Lung (tissue), 12 donors: ENCODE measurements around the gene SHCBP1L. TPM values are rescaled to one million over a fixed set of nuclear protein-coding genes. Genes with fewer than 3 reads are reported as not detected.

Experiments used
- ATAC-seq: fragments of 200-7000 bp; cut with Tn5 transposase; one replicate; pipeline ENCODE4 v1.9.1; 2020; ENCODE audit warnings: moderate number of reproducible peaks; ENCODE audit not compliant: insufficient read depth, low FRiP score
- DNase-seq, 3 donors: peaks; one replicate each; pipeline ENCODE4 v3.0.0-alpha.2; 2013 to 2017
- H3K27ac ChIP-seq, 2 donors: one replicate each; pipeline ENCODE4 v1.5.1; 2013; ENCODE audit warnings: mild to moderate bottlenecking in 2 of 2, moderate library complexity in 2 of 2, control low read depth in 1 of 2, inconsistent platforms in 1 of 2, low read depth in 1 of 2, low read length in 1 of 2
- H3K27me3 ChIP-seq, 3 donors: one replicate each; pipeline ENCODE4 v1.5.1; 2013; ENCODE audit warnings: low read length in 2 of 3; ENCODE audit not compliant: control insufficient read depth in 3 of 3, insufficient read depth in 3 of 3
- H3K36me3 ChIP-seq, 4 donors: one replicate each; pipeline ENCODE4 v1.5.1; 2013; ENCODE audit warnings: low read length in 4 of 4, mild to moderate bottlenecking in 1 of 4, moderate library complexity in 1 of 4; ENCODE audit not compliant: control insufficient read depth in 4 of 4, insufficient read depth in 4 of 4
- H3K4me1 ChIP-seq, 5 donors: one replicate each; pipeline ENCODE4 v1.5.1; 2013; ENCODE audit warnings: low read length in 5 of 5, mild to moderate bottlenecking in 2 of 5, moderate library complexity in 1 of 5; ENCODE audit not compliant: control insufficient read depth in 5 of 5, insufficient read depth in 5 of 5
- H3K4me3 ChIP-seq: one replicate; pipeline ENCODE4 v1.5.1; 2013; ENCODE audit warnings: mild to moderate bottlenecking, control low read depth, moderate library complexity
- H3K9ac ChIP-seq, 2 donors: one replicate each; pipeline ENCODE4 v1.5.1; 2013; ENCODE audit warnings: low read length in 2 of 2, control low read depth in 1 of 2; ENCODE audit not compliant: insufficient read depth in 1 of 2
- H3K9me3 ChIP-seq, 4 donors: one replicate each; pipeline ENCODE4 v1.5.1; 2013; ENCODE audit warnings: low read length in 3 of 4, mild to moderate bottlenecking in 1 of 4, moderate library complexity in 1 of 4; ENCODE audit not compliant: control insufficient read depth in 4 of 4, insufficient read depth in 3 of 4
- WGBS, 2 donors: extraction: QIAGEN DNeasy Blood & Tissue Kit; methylation state at CpG; one replicate each; pipeline ENCODE4 v1.1.7; 2013; 5-methylcytosine and 5-hydroxymethylcytosine counted together
- polyA plus RNA-seq, 2 donors: library from polyadenylated mRNA; stranded (reverse); fragments of 200-250 nt; gene quantifications; one replicate each; pipeline ENCODE4 v1.2.1, GENCODE V29; 2013
- total RNA-seq, 2 donors: library from RNA; depleted of rRNA in 1 of 2; stranded (reverse); fragments of >200 nt in 1 of 2; gene quantifications; one replicate each; pipeline ENCODE4 v1.2.1, GENCODE V29; 2014 to 2021
- TF ChIP-seq, protein P1 (sequence below): IDR thresholded peaks from 2 replicates; pipeline ENCODE4 v1.5.1; 2012; ENCODE audit warnings: mild to moderate bottlenecking; ENCODE audit errors: control extremely low read depth, extremely low read depth
- donor health status: control.
- donor health status: control.
- donor health status: Bipolar disorder and iron deficiency.
- donor health status: healthy.
- donor health status: DM: yes; HTN: yes; CAD: no.

The SHCBP1L gene
- total and polyA plus RNA-seq, 4 donors = not detected

DNA sequence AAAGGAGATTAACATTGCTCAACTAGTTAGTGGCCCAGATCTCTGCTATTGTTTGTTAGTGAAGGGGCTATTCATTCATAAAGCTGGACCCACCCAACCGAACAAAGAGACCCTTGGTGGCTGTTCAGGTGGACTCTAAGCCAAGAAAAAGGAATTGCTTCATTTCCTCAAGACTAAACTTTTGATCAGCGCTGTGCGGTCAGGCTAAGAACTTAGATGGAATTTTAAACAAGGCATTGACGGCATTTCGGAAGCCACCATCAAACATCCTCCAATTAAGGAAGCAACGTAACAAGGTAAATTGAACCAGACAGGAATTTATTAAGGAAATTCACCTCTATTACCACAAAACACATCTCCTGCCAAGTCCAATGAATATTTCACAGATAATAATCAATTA, 19.9 kb upstream of the SHCBP1L start:
- no peak for ATAC-seq
- H3K27me3 ChIP-seq = no peaks in the 10 kb centered on the region
- TF ChIP-seq, protein P1, sequence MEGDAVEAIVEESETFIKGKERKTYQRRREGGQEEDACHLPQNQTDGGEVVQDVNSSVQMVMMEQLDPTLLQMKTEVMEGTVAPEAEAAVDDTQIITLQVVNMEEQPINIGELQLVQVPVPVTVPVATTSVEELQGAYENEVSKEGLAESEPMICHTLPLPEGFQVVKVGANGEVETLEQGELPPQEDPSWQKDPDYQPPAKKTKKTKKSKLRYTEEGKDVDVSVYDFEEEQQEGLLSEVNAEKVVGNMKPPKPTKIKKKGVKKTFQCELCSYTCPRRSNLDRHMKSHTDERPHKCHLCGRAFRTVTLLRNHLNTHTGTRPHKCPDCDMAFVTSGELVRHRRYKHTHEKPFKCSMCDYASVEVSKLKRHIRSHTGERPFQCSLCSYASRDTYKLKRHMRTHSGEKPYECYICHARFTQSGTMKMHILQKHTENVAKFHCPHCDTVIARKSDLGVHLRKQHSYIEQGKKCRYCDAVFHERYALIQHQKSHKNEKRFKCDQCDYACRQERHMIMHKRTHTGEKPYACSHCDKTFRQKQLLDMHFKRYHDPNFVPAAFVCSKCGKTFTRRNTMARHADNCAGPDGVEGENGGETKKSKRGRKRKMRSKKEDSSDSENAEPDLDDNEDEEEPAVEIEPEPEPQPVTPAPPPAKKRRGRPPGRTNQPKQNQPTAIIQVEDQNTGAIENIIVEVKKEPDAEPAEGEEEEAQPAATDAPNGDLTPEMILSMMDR = no peak
- no peak overlapping the region for H3K4me3 ChIP-seq
- no peaks in the 10 kb centered on the region for H3K4me1 ChIP-seq
- no peaks in the 10 kb centered on the region for H3K36me3 ChIP-seq
- H3K9me3 ChIP-seq = peaks cover 0 to 1% (median 0%) of the 10 kb centered on the region in 4 donors
- no peak for DNase-seq
- WGBS, 2 donors = 77 to 84% methylated on average over 6 of the region's 6 CpGs
- H3K27ac ChIP-seq = no peak overlapping the region
- no peak overlapping the region for H3K9ac ChIP-seq

DNA sequence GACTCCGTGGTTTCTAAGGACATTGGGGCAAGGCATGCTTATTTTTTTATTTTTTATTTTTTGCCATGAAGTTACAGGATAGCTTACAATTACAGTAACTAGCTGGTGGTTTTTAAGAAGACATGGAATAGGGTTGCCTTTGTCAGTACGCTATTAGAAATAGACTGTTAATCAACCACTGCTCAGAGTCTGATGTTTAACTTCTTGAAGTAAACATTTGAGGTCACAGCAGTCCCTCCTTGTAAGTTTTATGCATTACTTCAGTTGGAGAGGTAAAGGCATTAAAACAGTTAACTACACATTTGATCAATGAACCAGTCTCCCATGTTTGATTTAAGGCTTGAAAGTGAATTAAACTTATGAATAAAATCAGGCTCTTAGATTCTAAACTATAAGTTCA, 19.3 kb upstream of the SHCBP1L start:
- WGBS, 2 donors = 70 to 92% methylated on average over 2 of the region's 2 CpGs
- Histone ChIP-seq H3K27me3 (no peaks in the 10 kb centered on the region), H3K4me1 (no peaks in the 10 kb centered on the region), H3K9ac (no peak overlapping the region), H3K27ac (no peak overlapping the region), H3K4me3 (no peak overlapping the region), H3K36me3 (no peaks in the 10 kb centered on the region), H3K9me3 (peaks cover 0 to 1% (median 0%) of the 10 kb centered on the region in 4 donors)
- DNase-seq (no peak), ATAC-seq (no peak)
- TF ChIP-seq, protein P1 = no peak

DNA sequence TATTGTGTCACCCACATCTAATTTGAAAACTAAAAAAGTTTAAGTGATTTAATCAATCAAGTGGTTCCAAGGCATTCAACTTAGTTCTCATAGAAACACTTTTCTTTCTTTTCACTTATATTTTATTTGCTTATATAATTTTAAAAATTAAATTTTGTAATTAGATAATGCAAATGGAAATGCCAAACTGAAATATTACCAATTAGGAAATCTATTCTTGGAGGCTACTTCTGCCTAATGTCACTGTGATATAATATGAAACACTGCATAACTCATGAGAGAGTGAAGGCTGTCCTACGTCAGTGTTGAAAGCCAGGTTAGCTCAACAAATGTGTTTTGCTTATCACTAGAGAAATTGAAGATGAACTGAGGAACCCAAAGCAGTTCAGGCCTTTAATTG, 18.3 kb upstream of the SHCBP1L start:
- TF ChIP-seq, protein P1 = no peak
- ATAC-seq = no peak
- no peak overlapping the region for H3K27ac ChIP-seq
- no peak overlapping the region for H3K9ac ChIP-seq
- H3K4me1 ChIP-seq = no peaks in the 10 kb centered on the region
- H3K9me3 ChIP-seq = peaks cover 0 to 1% (median 0%) of the 10 kb centered on the region in 4 donors
- DNase-seq = no peak
- 90 to 93% methylated on average over 1 of the region's 1 CpG for WGBS, 2 donors
- H3K36me3 ChIP-seq = no peaks in the 10 kb centered on the region
- H3K27me3 ChIP-seq = no peaks in the 10 kb centered on the region
- H3K4me3 ChIP-seq = no peak overlapping the region
